MM.1S (cell line): Measurements from ENCODE around the gene QRSL1.
"Not testable (repeated sequence)": the region's sequence is repeated elsewhere in the genome, so short reads cannot be mapped to it uniquely, and the experiment has no call there.

Experiments
- DNase-seq: peaks from one replicate; pipeline ENCODE4 v3.0.0-alpha.2; 2015
- H2AFZ ChIP-seq: fragments of 300-600 bp; sonication (generic); 2 replicates; pipeline ENCODE4 v1.6.0; 2016; ENCODE audit warnings: antibody characterized with exemption, low read length
- H3F3A ChIP-seq: fragments of 300-600 bp; sonication (generic); 2 replicates; pipeline ENCODE4 v1.6.1; 2016; ENCODE audit warnings: mild to moderate bottlenecking, antibody characterized with exemption, low read length, moderate library complexity, mixed read lengths; ENCODE audit not compliant: insufficient read depth
- H3K27ac ChIP-seq: fragments of 300-600 bp; sonication (generic); 2 replicates; pipeline ENCODE4 v1.5.1; 2016; ENCODE audit warnings: mild to moderate bottlenecking, low read length
- H3K27me3 ChIP-seq: fragments of 300-600 bp; sonication (generic); replicated peaks from 2 replicates; pipeline ENCODE4 v1.6.0; 2016; ENCODE audit warnings: low read length; ENCODE audit not compliant: insufficient read depth
- H3K36me3 ChIP-seq: fragments of 300-600 bp; sonication (generic); replicated peaks from 2 replicates; pipeline ENCODE4 v1.6.1; 2016; ENCODE audit warnings: mild to moderate bottlenecking, low read length, mixed read lengths; ENCODE audit not compliant: insufficient read depth
- H3K4me1 ChIP-seq: fragments of 300-600 bp; sonication (generic); 2 replicates; pipeline ENCODE4 v1.6.1; 2016; ENCODE audit warnings: low read length, mixed read lengths
- H3K4me2 ChIP-seq: fragments of 300-600 bp; sonication (generic); 2 replicates; pipeline ENCODE4 v1.6.0; 2016; ENCODE audit warnings: low read depth, low read length
- H3K4me3 ChIP-seq: fragments of 300-600 bp; sonication (generic); 2 replicates; pipeline ENCODE4 v1.5.1; 2016; ENCODE audit warnings: low read length, mixed read lengths
- H3K79me2 ChIP-seq: fragments of 300-600 bp; sonication (generic); 2 replicates; pipeline ENCODE4 v1.6.1; 2016; ENCODE audit warnings: mixed run types, low read length, mixed read lengths
- H3K9ac ChIP-seq: fragments of 300-600 bp; sonication (generic); 2 replicates; pipeline ENCODE4 v1.6.1; 2016; ENCODE audit warnings: low read length, mixed read lengths
- H3K9me2 ChIP-seq: fragments of 300-600 bp; sonication (generic); replicated peaks from 2 replicates; pipeline ENCODE4 v1.6.1; 2016; ENCODE audit warnings: mild to moderate bottlenecking, low read length, mixed read lengths; ENCODE audit not compliant: insufficient read depth
- H3K9me3 ChIP-seq: fragments of 300-600 bp; sonication (generic); replicated peaks from 2 replicates; pipeline ENCODE4 v1.6.1; 2016; ENCODE audit warnings: mild to moderate bottlenecking, low read length, mixed read lengths; ENCODE audit not compliant: insufficient read depth
- H4K20me1 ChIP-seq: fragments of 300-600 bp; sonication (generic); 2 replicates; pipeline ENCODE4 v1.6.1; 2016; ENCODE audit warnings: mild to moderate bottlenecking, low read length, moderate library complexity, mixed read lengths; ENCODE audit not compliant: insufficient read depth
- EZH2 ChIP-seq: fragments of 300-600 bp; sonication (generic); optimal IDR thresholded peaks from 2 replicates; pipeline ENCODE3; 2017; ENCODE audit warnings: low read depth, mild to moderate bottlenecking, antibody characterized with exemption, low read length, mixed read lengths
- EZH2phosphoT487 ChIP-seq: fragments of 300-600 bp; sonication (generic); IDR thresholded peaks from 2 replicates; pipeline ENCODE4 v1.6.1; 2018; ENCODE audit warnings: antibody characterized with exemption, low read length
- TF ChIP-seq, protein P1 (sequence below): fragments of 300-600 bp; sonication (generic); IDR thresholded peaks from 2 replicates; pipeline ENCODE4 v1.5.1; 2016; ENCODE audit warnings: antibody characterized with exemption, low read length, mixed read lengths

QRSL1 gene

DNA sequence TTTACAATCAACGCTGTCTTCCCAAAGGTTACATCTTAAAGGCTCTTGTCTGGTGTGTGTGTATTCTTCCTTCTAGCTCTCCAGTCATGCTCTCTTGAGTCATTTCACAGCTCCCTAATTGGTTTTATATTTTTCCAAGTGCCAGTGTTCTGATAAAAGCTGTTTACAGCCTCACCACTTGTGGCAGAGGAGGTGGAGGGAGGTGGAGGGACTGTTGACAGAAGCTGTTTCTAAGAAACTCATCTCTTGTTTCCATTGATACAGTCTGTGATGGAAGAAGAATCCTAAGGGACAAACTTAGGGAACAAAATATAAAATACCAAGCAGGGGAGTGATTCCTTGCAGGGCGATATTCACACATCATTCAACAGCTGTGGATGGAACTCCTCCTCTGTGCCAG lies 64.0 kb downstream of the QRSL1 start:
- Histone ChIP-seq H3K36me3 (no peaks in the 10 kb centered on the region), H3K4me2 (no peak overlapping the region), H4K20me1 (no peaks in the 10 kb centered on the region), H3K9ac (no peak overlapping the region), H2AFZ (no peak overlapping the region), H3K4me1 (no peaks in the 10 kb centered on the region), H3K4me3 (no peak overlapping the region), H3K27ac (no peak overlapping the region), H3K27me3 (no peaks in the 10 kb centered on the region), H3F3A (no peaks in the 10 kb centered on the region), H3K79me2 (no peaks in the 10 kb centered on the region), H3K9me2 (no peaks in the 10 kb centered on the region), H3K9me3 (no peaks in the 10 kb centered on the region)
- TF ChIP-seq EZH2phosphoT487 (no peak), EZH2 (no peak)
- TF ChIP-seq, protein P1, sequence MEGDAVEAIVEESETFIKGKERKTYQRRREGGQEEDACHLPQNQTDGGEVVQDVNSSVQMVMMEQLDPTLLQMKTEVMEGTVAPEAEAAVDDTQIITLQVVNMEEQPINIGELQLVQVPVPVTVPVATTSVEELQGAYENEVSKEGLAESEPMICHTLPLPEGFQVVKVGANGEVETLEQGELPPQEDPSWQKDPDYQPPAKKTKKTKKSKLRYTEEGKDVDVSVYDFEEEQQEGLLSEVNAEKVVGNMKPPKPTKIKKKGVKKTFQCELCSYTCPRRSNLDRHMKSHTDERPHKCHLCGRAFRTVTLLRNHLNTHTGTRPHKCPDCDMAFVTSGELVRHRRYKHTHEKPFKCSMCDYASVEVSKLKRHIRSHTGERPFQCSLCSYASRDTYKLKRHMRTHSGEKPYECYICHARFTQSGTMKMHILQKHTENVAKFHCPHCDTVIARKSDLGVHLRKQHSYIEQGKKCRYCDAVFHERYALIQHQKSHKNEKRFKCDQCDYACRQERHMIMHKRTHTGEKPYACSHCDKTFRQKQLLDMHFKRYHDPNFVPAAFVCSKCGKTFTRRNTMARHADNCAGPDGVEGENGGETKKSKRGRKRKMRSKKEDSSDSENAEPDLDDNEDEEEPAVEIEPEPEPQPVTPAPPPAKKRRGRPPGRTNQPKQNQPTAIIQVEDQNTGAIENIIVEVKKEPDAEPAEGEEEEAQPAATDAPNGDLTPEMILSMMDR, result no peak
- no peak for DNase-seq

DNA sequence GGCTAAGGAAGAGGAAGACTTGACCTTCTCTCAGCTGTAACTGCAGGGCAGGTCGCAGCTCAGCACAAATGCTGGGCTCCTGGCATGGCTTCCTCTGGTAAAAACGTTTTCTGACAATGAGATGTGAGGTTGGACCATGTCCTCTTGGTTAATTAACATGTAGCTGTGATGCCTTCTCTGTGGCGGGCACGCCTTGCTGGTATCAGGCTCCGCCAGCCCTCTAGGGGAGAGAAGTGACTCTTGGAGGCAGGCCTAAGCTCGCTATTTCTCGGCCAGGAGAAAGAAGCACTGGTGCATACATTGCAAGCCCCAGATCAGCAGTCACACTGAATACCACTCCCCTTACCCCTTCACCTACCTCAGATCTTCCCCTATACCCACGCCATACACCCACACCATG lies 65.0 kb downstream of the QRSL1 start:
- Histone ChIP-seq H3K27me3 (no peaks in the 10 kb centered on the region), H3K79me2 (no peaks in the 10 kb centered on the region), H3K4me3 (no peak overlapping the region), H4K20me1 (no peaks in the 10 kb centered on the region), H3K4me2 (no peak overlapping the region), H3K9ac (no peak overlapping the region), H3K27ac (no peak overlapping the region), H3K9me2 (no peaks in the 10 kb centered on the region), H3K4me1 (no peaks in the 10 kb centered on the region), H3K36me3 (no peaks in the 10 kb centered on the region), H3K9me3 (no peaks in the 10 kb centered on the region), H3F3A (no peaks in the 10 kb centered on the region), H2AFZ (no peak overlapping the region)
- no peak for DNase-seq
- TF ChIP-seq, protein P1, result no peak
- TF ChIP-seq EZH2phosphoT487 (no peak), EZH2 (no peak)

DNA sequence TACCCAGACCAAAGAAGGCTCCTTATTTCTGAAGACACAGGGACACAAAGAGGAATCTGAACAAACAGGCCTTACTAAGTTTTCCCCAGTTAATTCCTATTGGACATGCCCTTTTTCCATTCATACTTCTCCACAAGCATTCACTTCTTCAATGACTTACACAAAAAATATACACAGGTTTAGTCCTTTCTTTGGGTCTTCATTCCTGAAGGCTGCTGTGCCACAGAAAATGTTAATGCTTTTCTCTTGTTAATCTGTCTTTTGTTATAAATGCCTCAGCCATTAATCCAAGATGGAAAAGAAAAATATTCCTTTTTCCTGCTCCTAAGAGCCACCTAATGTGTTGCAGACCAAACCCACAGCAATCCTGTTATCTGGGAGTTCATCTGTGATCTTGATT lies 71.2 kb downstream of the QRSL1 start:
- no peaks in the 10 kb centered on the region for H3K36me3 ChIP-seq
- no peaks in the 10 kb centered on the region for H3K9me2 ChIP-seq
- no peaks in the 10 kb centered on the region for H3K27me3 ChIP-seq
- no peaks in the 10 kb centered on the region for H3F3A ChIP-seq
- no peak overlapping the region for H3K9ac ChIP-seq
- no peak overlapping the region for H3K27ac ChIP-seq
- TF ChIP-seq, protein P1, result no peak
- TF ChIP-seq EZH2, result no peak
- no peak for TF ChIP-seq EZH2phosphoT487
- DNase-seq, result no peak
- H3K4me2 ChIP-seq, result no peak overlapping the region
- no peaks in the 10 kb centered on the region for H4K20me1 ChIP-seq
- H3K4me3 ChIP-seq, result no peak overlapping the region
- no peak overlapping the region for H2AFZ ChIP-seq
- no peaks in the 10 kb centered on the region for H3K9me3 ChIP-seq
- no peaks in the 10 kb centered on the region for H3K4me1 ChIP-seq
- H3K79me2 ChIP-seq, result no peaks in the 10 kb centered on the region

DNA sequence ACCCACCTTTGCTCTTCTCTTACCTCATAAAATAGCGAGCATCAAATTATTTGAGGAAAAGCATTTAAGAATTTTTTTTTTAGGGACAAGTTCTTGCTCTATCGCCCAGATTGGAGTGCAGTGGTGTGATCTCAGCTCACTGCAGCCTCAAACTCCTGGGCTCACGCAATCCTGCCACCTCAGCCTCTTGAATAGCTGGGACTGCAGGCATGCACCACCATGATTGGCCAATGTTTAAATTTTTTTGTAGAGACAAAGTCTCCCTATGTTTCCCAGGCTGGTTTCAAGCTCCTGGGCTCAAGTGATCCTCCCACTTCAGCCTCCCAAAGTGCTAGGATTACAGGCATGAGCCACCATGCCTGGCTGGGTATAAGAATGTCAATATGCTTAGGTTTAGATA lies 71.8 kb downstream of the QRSL1 start:
- H3K27ac ChIP-seq, H3F3A ChIP-seq, H3K27me3 ChIP-seq, H4K20me1 ChIP-seq, H3K9me2 ChIP-seq, H3K4me1 ChIP-seq, H3K4me3 ChIP-seq, H3K9me3 ChIP-seq, H3K79me2 ChIP-seq, H2AFZ ChIP-seq, DNase-seq, H3K9ac ChIP-seq, H3K36me3 ChIP-seq, H3K4me2 ChIP-seq: not testable (repeated sequence)
